Osteocyte (in vitro differentiated cells): Measurements from ENCODE around the gene DHRS3. TPM values are rescaled to one million over a fixed set of nuclear protein-coding genes. Genes with fewer than 3 reads are reported as not detected.

Source experiments
- DNase-seq: peaks from one replicate; pipeline ENCODE4 v3.0.0; 2021; ENCODE audit warnings: mixed read lengths; ENCODE audit not compliant: unreplicated experiment; ENCODE audit errors: extremely low spot score
- H3K27ac Mint-ChIP-seq: one replicate; pipeline ENCODE4 v1.8.0; 2021; ENCODE audit warnings: mild to moderate bottlenecking, mixed read lengths; ENCODE audit not compliant: unreplicated experiment
- H3K27me3 Mint-ChIP-seq: one replicate; pipeline ENCODE4 v1.8.0; 2021; ENCODE audit warnings: mixed read lengths; ENCODE audit not compliant: unreplicated experiment
- H3K36me3 Mint-ChIP-seq: one replicate; pipeline ENCODE4 v1.8.0; 2021; ENCODE audit warnings: mixed read lengths; ENCODE audit not compliant: unreplicated experiment
- H3K4me1 Mint-ChIP-seq: one replicate; pipeline ENCODE4 v1.8.0; 2021; ENCODE audit warnings: mixed read lengths; ENCODE audit not compliant: unreplicated experiment
- H3K4me3 Mint-ChIP-seq: one replicate; pipeline ENCODE4 v1.8.0; 2021; ENCODE audit warnings: mild to moderate bottlenecking, moderate library complexity, mixed read lengths; ENCODE audit not compliant: unreplicated experiment
- H3K9me3 Mint-ChIP-seq: one replicate; pipeline ENCODE4 v1.8.0; 2021; ENCODE audit warnings: mixed read lengths; ENCODE audit not compliant: unreplicated experiment
- CTCF ChIP-seq: fragments of 200-600 bp; sonication (generic); IDR thresholded peaks from 2 replicates; pipeline ENCODE4 v1.5.0; 2021; ENCODE audit warnings: antibody characterized with exemption, mild to moderate bottlenecking, moderate library complexity
- total RNA-seq: library from RNA; stranded (reverse); gene quantifications from 2 replicates; pipeline ENCODE4 v1.2.1, GENCODE V29; 2021

The DHRS3 gene
- total RNA-seq, 1 donor from 2014 or later: 52.5 TPM

- no peaks in the 10 kb centered on the region for H3K27me3 Mint-ChIP-seq
- no peak overlapping the region for H3K27ac Mint-ChIP-seq
- peaks cover 27% of the 10 kb centered on the region for H3K4me1 Mint-ChIP-seq
- no peak for TF ChIP-seq CTCF
- peaks cover 17% of the 10 kb centered on the region for H3K9me3 Mint-ChIP-seq
- peaks cover 12% of the 10 kb centered on the region for H3K36me3 Mint-ChIP-seq
- no peak for DNase-seq
- no peak overlapping the region for H3K4me3 Mint-ChIP-seq
Measured at GRCh38 chr1:12561121-12561520, 56.9 kb downstream of the DHRS3 start.

GRCh38 chr1:12556957-12557935, 60.8 kb downstream of the DHRS3 start:
- Mint-ChIP-seq H3K27ac (peak overlapping the region; percentile 97), H3K4me1 (peaks cover 60% of the 10 kb centered on the region), H3K36me3 (peaks cover 2% of the 10 kb centered on the region), H3K9me3 (peaks cover under 1% of the 10 kb centered on the region), H3K27me3 (no peaks in the 10 kb centered on the region), H3K4me3 (peak overlapping the region; percentile 47)
- no peak for TF ChIP-seq CTCF
- DNase-seq: no peak

GRCh38 chr1:12556368-12556930, 61.6 kb downstream of the DHRS3 start:
- H3K4me3 Mint-ChIP-seq: peak overlapping the region; percentile 47
- H3K27me3 Mint-ChIP-seq: no peaks in the 10 kb centered on the region
- no peak for TF ChIP-seq CTCF
- H3K36me3 Mint-ChIP-seq: peaks cover 2% of the 10 kb centered on the region
- no peaks in the 10 kb centered on the region for H3K9me3 Mint-ChIP-seq
- DNase-seq: no peak
- H3K27ac Mint-ChIP-seq: peak overlapping the region; percentile 97
- H3K4me1 Mint-ChIP-seq: peaks cover 62% of the 10 kb centered on the region

GRCh38 chr1:12555411-12556367, 62.3 kb downstream of the DHRS3 start:
- Mint-ChIP-seq H3K4me3 (no peak overlapping the region), H3K27me3 (no peaks in the 10 kb centered on the region), H3K36me3 (peaks cover 2% of the 10 kb centered on the region), H3K4me1 (peaks cover 64% of the 10 kb centered on the region), H3K9me3 (no peaks in the 10 kb centered on the region), H3K27ac (peak overlapping the region; percentile 97)
- no peak for DNase-seq
- TF ChIP-seq CTCF: no peak
